GM20431 (cell line): ENCODE measurements around the gene EPS8L2.

Experiments used
- in situ Hi-C: fragments of 300-500 bp; cut with MseI, MboI; formaldehyde crosslinking; loops from one replicate; pipeline ENCODE4 v1.15.0; 2020; ENCODE audit warnings: low sequenced_read_pairs; ENCODE audit not compliant: unreplicated experiment

EPS8L2 gene

DNA sequence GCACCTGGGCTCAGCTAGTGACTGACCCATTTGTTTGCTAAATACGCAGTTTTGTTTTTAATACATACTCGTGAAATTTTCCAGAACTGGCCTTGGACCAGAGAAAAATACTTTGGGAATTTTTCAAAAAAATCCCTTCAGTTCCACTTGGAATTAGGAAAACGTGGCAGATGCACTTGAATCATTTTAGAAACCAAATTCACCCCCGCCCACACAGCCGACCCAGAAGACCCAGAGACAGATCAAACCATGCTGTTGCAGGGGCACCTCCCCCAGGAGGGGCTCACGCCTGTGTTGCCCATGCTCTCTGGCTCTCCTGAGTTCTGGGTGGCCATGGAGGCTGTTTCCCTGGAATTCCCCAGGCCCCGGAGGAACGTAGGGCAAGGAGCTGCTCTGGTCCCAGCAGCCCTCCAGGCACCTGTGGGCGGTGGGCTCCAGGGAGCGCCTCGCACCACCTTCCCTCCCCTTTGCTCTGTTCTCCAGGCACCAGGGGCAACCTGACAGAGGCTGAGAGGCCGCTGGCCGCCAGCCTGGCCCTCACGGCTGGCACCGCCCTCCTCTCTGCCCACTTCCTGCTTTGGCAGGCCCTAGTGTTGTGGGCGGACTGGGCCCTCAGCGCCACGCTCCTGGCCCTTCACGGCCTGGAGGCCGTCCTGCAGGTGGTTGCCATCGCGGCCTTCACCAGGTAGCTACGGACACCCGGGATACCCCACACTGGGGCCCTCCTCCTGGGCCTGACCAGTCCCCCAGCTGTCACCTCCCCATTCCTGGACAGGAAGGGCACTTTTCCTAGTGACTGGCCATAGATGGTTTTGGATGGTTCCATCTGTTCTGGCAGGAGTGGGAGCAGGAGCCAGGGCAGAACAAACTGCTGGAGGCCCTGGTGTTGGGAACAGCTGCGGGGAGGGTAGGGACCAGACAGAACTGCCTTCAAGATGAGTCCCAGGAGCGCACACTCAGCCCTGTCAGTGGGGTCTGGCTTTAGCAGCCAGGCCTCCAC, 3.3 kb upstream of the EPS8L2 start:
- in situ Hi-C loops: no loop called here

DNA sequence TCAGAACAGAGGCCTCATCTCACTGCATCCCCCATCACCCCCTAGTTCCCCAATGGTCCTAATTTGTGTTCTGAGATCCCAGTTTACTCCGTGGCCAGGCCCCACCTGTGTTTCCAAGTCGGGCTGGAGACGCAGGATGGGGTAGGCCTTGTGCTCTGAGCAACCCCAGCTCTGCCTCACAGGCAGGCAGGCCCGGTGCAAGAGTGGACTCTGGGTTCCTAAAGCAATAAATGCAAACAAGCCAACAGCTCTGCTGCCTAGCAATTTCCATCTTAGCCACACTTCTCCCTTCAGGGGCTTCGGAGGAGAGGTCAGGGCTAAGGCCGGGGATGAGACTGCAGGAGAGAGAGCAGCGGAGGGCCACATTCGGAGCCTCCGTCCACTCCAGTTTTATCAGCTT, 2.5 kb upstream of the EPS8L2 start:
- in situ Hi-C loops: no loop called here

DNA sequence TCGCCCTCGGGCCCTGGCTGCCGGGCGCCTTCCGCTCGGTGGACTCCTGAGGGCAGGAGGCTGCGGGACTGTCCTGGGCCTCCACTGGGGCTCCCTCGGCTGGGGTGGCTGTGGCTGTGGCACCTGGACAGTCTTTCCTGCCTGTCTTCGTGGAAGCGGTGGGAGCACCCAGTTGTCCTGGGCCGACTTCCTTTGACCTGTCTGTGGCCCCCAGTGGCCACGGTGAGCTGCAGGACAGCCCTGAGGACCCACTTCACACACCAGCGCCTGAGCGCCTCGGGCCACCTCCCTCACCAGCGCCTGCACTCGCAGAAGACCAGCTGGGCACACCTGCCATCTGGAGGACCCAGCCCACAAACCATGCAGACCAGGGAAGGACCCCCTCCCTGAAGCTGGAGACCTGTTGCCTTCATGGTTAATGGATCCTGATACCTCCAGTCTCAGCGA, 1.8 kb upstream of the EPS8L2 start:
- in situ Hi-C loops: no loop called here

GRCh38 chr11:704781-705645, 1.0 kb upstream of the EPS8L2 start:
- in situ Hi-C loops: no loop called here

DNA sequence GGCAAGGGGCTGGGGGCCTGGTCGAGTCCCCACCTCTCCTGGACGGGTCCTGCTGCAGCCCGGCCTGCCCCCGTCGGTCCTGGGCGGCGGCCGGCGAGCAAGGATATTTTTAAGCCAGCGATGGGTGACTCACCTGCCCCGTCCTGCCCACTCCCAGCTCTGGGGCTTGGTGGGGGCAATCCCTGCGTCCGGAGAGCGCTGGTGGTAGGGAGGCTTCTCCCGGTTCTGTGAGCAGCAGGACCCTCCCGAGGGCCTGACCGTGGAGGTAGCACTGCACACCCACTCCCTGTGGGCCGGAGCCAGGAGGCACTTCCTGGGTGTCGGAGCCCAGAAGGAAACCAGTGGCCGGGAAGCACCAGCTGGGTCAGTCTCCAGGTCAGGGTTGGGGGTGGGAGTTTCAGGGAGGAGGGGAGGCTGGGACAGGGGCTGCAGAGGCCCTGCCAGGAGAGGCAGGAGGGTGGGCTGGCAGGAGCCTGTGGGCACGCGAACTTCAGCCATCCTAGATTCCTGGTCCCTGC, 467 bp downstream of the EPS8L2 start:
- in situ Hi-C loops: no loop called here

- in situ Hi-C loops: no loop called here
Measured at GRCh38 chr11:706957-707816, 1.2 kb downstream of the EPS8L2 start.

- in situ Hi-C loops: no loop called here
Measured at GRCh38 chr11:707817-708420, 1.9 kb downstream of the EPS8L2 start.

GRCh38 chr11:708511-708910, 2.5 kb downstream of the EPS8L2 start:
- in situ Hi-C loops: no loop called here

GRCh38 chr11:709109-709997, 3.3 kb downstream of the EPS8L2 start:
- in situ Hi-C loops: no loop called here

- in situ Hi-C loops: no loop called here
Measured at GRCh38 chr11:714436-714835, 8.4 kb downstream of the EPS8L2 start.

DNA sequence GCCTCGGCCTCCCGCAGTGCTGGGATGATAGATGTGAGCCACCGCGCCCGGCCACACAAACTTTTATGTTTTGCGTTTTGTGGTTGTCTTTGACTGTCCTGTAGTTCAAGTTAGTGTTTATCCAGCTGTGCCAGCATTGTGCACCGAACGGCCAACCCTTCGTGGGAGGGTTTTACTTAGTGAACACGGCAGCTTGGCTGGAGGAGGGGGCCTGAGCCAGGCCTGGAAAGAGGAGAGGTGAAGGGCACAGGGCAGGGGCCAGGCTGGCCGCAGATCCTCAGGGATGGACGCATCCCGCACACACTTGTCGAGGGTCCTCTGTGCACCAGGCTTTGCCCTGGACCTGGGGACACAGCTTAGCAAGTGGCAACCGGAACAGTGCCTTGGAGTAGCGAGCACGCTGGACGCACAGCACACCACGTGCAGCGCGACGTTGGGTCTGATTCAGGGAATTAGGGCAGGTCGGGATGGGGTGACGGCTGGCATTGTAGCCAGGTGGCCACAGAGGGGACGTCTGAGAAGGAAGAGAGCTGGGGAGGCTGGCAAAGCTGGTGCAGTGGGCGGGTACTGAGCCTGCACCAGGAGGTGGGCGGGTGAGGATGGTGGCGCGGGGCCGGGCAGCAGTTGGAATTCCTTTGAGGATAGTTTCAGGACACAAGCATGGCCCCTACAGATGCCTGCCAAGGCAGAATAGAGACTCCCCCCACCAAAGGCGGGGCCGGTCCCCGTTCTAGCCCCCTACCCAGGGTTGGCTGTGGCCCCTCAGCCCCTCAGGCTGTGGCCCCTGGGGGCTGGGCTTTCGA, 13.4 kb downstream of the EPS8L2 start:
- in situ Hi-C loops: loop anchor here (10.0 kb wide), 1 partner anchor 165 kb away; no protein-coding TSS in a partner anchor

GRCh38 chr11:720017-720641, 14.1 kb downstream of the EPS8L2 start:
- in situ Hi-C loops: loop anchor here (10.0 kb wide), 1 partner anchor 165 kb away; no protein-coding TSS in a partner anchor

GRCh38 chr11:720642-721246, 14.7 kb downstream of the EPS8L2 start:
- in situ Hi-C loops: loop anchor here (10.0 kb wide), 1 partner anchor 166 kb away; no protein-coding TSS in a partner anchor

DNA sequence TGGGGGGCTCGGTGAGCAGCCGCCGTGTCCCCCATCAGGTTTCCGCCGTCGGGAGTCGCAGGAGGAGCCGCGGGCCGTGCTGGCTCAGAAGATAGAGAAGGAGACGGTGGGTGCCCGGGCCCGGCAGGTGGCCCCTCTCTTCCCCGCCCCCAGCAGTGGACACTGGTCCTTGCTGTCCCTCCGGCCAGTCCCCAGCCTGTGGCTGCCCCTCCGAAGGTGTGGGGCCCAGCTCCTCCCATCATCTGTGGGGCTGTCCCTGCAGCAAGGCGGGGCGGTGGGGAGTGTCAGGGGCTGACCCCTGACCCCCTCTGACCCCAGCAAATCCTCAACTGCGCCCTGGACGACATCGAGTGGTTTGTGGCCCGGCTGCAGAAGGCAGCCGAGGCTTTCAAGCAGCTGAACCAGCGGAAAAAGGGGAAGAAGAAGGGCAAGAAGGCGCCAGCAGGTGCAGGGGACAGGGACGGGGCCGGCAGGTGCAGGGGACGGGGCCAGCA, 15.3 kb downstream of the EPS8L2 start:
- in situ Hi-C loops: loop anchor here (10.0 kb wide), 1 partner anchor 166 kb away; no protein-coding TSS in a partner anchor

- in situ Hi-C loops: loop anchor here (10.0 kb wide), 1 partner anchor 167 kb away; no protein-coding TSS in a partner anchor
Measured at GRCh38 chr11:721741-722345, 15.8 kb downstream of the EPS8L2 start.
